Neutrophil (primary cell): Measurements from ENCODE around the gene TARS2.

Experiments
- H3K27ac ChIP-seq: fragments of 200-600 bp; sonication (generic); 2 replicates; pipeline ENCODE4 v1.5.1; 2016; ENCODE audit warnings: mild to moderate bottlenecking, moderate library complexity
- H3K27me3 ChIP-seq: fragments of 200-600 bp; sonication (generic); 2 replicates; pipeline ENCODE4 v1.6.0; 2016; ENCODE audit warnings: mild to moderate bottlenecking
- H3K36me3 ChIP-seq: fragments of 200-600 bp; sonication (generic); 2 replicates; pipeline ENCODE4 v1.5.1; 2017
- H3K4me1 ChIP-seq, 2 experiments: fragments of 200-600 bp in 1 of 2; sonication (generic) in 1 of 2; 1 replicate in 1 of 2; 2 replicates in 1 of 2; pipeline versions ENCODE4 v1.5.1 to v1.6.1; 2013 to 2016; ENCODE audit warnings: low read depth in 1 of 2, low read length in 1 of 2, mild to moderate bottlenecking in 1 of 2, moderate library complexity in 1 of 2; ENCODE audit not compliant: control insufficient read depth in 1 of 2, insufficient read depth in 1 of 2
- H3K4me3 ChIP-seq, 2 experiments: fragments of 200-600 bp in 1 of 2; sonication (generic) in 1 of 2; 1 replicate in 1 of 2; 2 replicates in 1 of 2; pipeline ENCODE4 v1.5.1; 2013 to 2016; ENCODE audit warnings: low read depth in 1 of 2, low read length in 1 of 2, mild to moderate bottlenecking in 1 of 2, moderate library complexity in 1 of 2
- H3K9me3 ChIP-seq: fragments of 200-600 bp; sonication (generic); 2 replicates; pipeline ENCODE4 v1.5.1; 2016
- CTCF ChIP-seq: fragments of 200-600 bp; sonication (generic); IDR thresholded peaks from 2 replicates; pipeline ENCODE4 v1.5.1; 2016; ENCODE audit warnings: antibody characterized with exemption

TARS2 gene

GRCh38 chr1:150555198-150555970 is 68.2 kb downstream of the TARS2 start:
- Histone ChIP-seq H3K27me3 (peaks cover 3% of the 10 kb centered on the region), H3K36me3 (peaks cover 63% of the 10 kb centered on the region), H3K9me3 (no peaks in the 10 kb centered on the region), H3K4me3 (no peak overlapping the region), H3K4me1 (peaks cover 61 to 64% of the 10 kb centered on the region in 2 experiments), H3K27ac (peak overlapping the region; percentile 13)
- TF ChIP-seq CTCF = no peak

- TF ChIP-seq CTCF = no peak
- H3K4me3 ChIP-seq = no peak overlapping the region
- peaks cover 61 to 64% of the 10 kb centered on the region in 2 experiments for H3K4me1 ChIP-seq
- H3K9me3 ChIP-seq = no peaks in the 10 kb centered on the region
- peak overlapping the region; percentile 18 for H3K27ac ChIP-seq
- H3K36me3 ChIP-seq = peaks cover 69% of the 10 kb centered on the region
- H3K27me3 ChIP-seq = no peaks in the 10 kb centered on the region
These were observed 69.0 kb downstream of the TARS2 start for GRCh38 chr1:150555971-150556865.

- H3K27me3 ChIP-seq = no peaks in the 10 kb centered on the region
- H3K4me3 ChIP-seq = no peak overlapping the region
- H3K4me1 ChIP-seq = peaks cover 60 to 61% of the 10 kb centered on the region in 2 experiments
- no peak for TF ChIP-seq CTCF
- H3K36me3 ChIP-seq = peaks cover 76% of the 10 kb centered on the region
- H3K9me3 ChIP-seq = no peaks in the 10 kb centered on the region
- no peak overlapping the region for H3K27ac ChIP-seq
These were observed 69.9 kb downstream of the TARS2 start for GRCh38 chr1:150557065-150557600.
